SH-SY5Y (cell line): ENCODE data around the gene TSPAN18.

Experiments used
- GATA2 ChIP-seq: IDR thresholded peaks from 2 replicates; pipeline ENCODE4 v1.6.1; 2011; ENCODE audit warnings: mild to moderate bottlenecking, low read depth, low read length
- GATA3 ChIP-seq: IDR thresholded peaks from 2 replicates; pipeline ENCODE4 v1.6.1; 2011; ENCODE audit warnings: low read depth, mild to moderate bottlenecking, low read length, moderate library complexity

GRCh38 chr11:44889266-44889665 lies 162.5 kb downstream of the TSPAN18 start:
- TF ChIP-seq GATA3: no peak
- no peak for TF ChIP-seq GATA2
